Activated B cell treated with CpG ODN at 0.5 μM for 24 hours (primary cell): ENCODE measurements around the gene EMILIN1. TPM values are rescaled to one million over a fixed set of nuclear protein-coding genes. Genes with fewer than 3 reads are reported as not detected.
"Not testable (repeated sequence)": the region's sequence is repeated elsewhere in the genome, so short reads cannot be mapped to it uniquely, and the experiment has no call there.

Experiments
- ATAC-seq: fragments of 200-7000 bp; cut with Tn5 transposase; one replicate; pipeline ENCODE4 v1.10.0; 2021; ENCODE audit warnings: low read depth, mild to moderate bottlenecking, moderate library complexity
- CTCF ChIA-PET: fragments of 350-600 bp; sonication (Branson Sonifier 250); formaldehyde crosslinking; loops from one replicate; lab custom pipeline; 2021; ENCODE audit warnings: antibody characterized with exemption; lab: Charles Lee
- POLR2A ChIA-PET: fragments of 350-600 bp; sonication (Branson Sonifier 250); formaldehyde crosslinking; loops from one replicate; lab custom pipeline; 2021; ENCODE audit warnings: antibody characterized with exemption; lab: Charles Lee
- DNase-seq: peaks from one replicate; pipeline ENCODE4 v3.0.0; 2022
- H3K27ac Mint-ChIP-seq: one replicate; pipeline ENCODE4 v1.8.0; 2020; ENCODE audit warnings: mixed read lengths
- H3K27me3 Mint-ChIP-seq: one replicate; pipeline ENCODE4 v1.8.0; 2021; ENCODE audit warnings: mixed read lengths
- H3K36me3 Mint-ChIP-seq: one replicate; pipeline ENCODE4 v1.8.0; 2021; ENCODE audit warnings: low read depth, mixed read lengths
- H3K4me1 Mint-ChIP-seq: one replicate; pipeline ENCODE4 v1.8.0; 2021; ENCODE audit warnings: mixed read lengths
- H3K4me3 Mint-ChIP-seq: one replicate; pipeline ENCODE4 v1.8.0; 2020; ENCODE audit warnings: mild to moderate bottlenecking, mixed read lengths
- H3K9me3 Mint-ChIP-seq: one replicate; pipeline ENCODE4 v1.8.0; 2020; ENCODE audit warnings: mixed read lengths
- CTCF ChIP-seq: fragments of 200-600 bp; IDR thresholded peaks from one replicate; pipeline ENCODE4 v1.8.0; 2022; ENCODE audit warnings: antibody characterized with exemption, mild to moderate bottlenecking
- intact Hi-C: fragments of 100-400 bp; cut with micrococcal nuclease; formaldehyde crosslinking; loops from one replicate; pipeline ENCODE4 v1.15.1; 2024
- total RNA-seq: library from RNA; stranded (reverse); gene quantifications from 2 replicates; pipeline ENCODE4 v1.2.3, GENCODE V29; 2022

The EMILIN1 gene
- total RNA-seq, 1 donor from 2014 or later: 0.69 TPM

- H3K27ac Mint-ChIP-seq: no peak overlapping the region
- no peak overlapping the region for H3K4me3 Mint-ChIP-seq
- DNase-seq (no peak), ATAC-seq (no peak)
- H3K36me3 Mint-ChIP-seq: no peaks in the 10 kb centered on the region
- no peaks in the 10 kb centered on the region for H3K9me3 Mint-ChIP-seq
- intact Hi-C loops: no loop called here
- CTCF ChIA-PET: interaction anchor here (0.7 to 4.6 kb wide), 5 partner anchors 91 to 203 kb away, joined by 3 to 38 read pairs (median 7); partner anchors contain the start of gene CAD
- POLR2A ChIA-PET: no interaction called here
- no peak for TF ChIP-seq CTCF
- H3K27me3 Mint-ChIP-seq: peaks cover 6% of the 10 kb centered on the region
- peaks cover 11% of the 10 kb centered on the region for H3K4me1 Mint-ChIP-seq
Observed at GRCh38 chr2:27100036-27100435, 21.6 kb downstream of the EMILIN1 start.

GRCh38 chr2:27102329-27102728, 23.9 kb downstream of the EMILIN1 start:
- ChIA-PET CTCF (interaction anchor here (0.9 to 4.6 kb wide), 3 partner anchors 32 to 178 kb away, joined by 3 to 38 read pairs (median 4); partner anchors contain the start of gene PREB), POLR2A (interaction anchor here (0.6 to 1.1 kb wide), 2 partner anchors 34 to 177 kb away, joined by 4 to 7 read pairs; no protein-coding TSS in a partner anchor)
- DNase-seq: no peak
- H3K27me3 Mint-ChIP-seq: peaks cover 6% of the 10 kb centered on the region
- no peaks in the 10 kb centered on the region for H3K4me1 Mint-ChIP-seq
- H3K27ac Mint-ChIP-seq: no peak overlapping the region
- intact Hi-C loops: no loop called here
- ATAC-seq: no peak
- H3K4me3 Mint-ChIP-seq: no peak overlapping the region
- no peaks in the 10 kb centered on the region for H3K9me3 Mint-ChIP-seq
- no peak for TF ChIP-seq CTCF
- no peaks in the 10 kb centered on the region for H3K36me3 Mint-ChIP-seq

- ATAC-seq (no peak), DNase-seq (no peak)
- Mint-ChIP-seq H3K4me3 (no peak overlapping the region), H3K27ac (no peak overlapping the region), H3K4me1 (no peaks in the 10 kb centered on the region), H3K36me3 (no peaks in the 10 kb centered on the region), H3K27me3 (peaks cover 6% of the 10 kb centered on the region), H3K9me3 (no peaks in the 10 kb centered on the region)
- no peak for TF ChIP-seq CTCF
- intact Hi-C loops: no loop called here
- POLR2A ChIA-PET: interaction anchor here (1.1 to 1.3 kb wide), 2 partner anchors 25 to 106 kb away, joined by 3 to 4 read pairs; partner anchors contain the start of genes ATRAID and SLC5A6
- CTCF ChIA-PET: interaction anchor here (0.9 to 1.4 kb wide), 2 partner anchors 10 to 144 kb away, joined by 3 to 4 read pairs; no protein-coding TSS in a partner anchor
Observed at GRCh38 chr2:27105981-27106380, 27.6 kb downstream of the EMILIN1 start.

- no peak for DNase-seq
- H3K9me3 Mint-ChIP-seq: no peaks in the 10 kb centered on the region
- POLR2A ChIA-PET: no interaction called here
- H3K4me3 Mint-ChIP-seq: no peak overlapping the region
- no peak for ATAC-seq
- no peaks in the 10 kb centered on the region for H3K36me3 Mint-ChIP-seq
- CTCF ChIA-PET: no interaction called here
- H3K27ac Mint-ChIP-seq: no peak overlapping the region
- H3K27me3 Mint-ChIP-seq: peaks cover 6% of the 10 kb centered on the region
- intact Hi-C loops: no loop called here
- H3K4me1 Mint-ChIP-seq: no peaks in the 10 kb centered on the region
- no peak for TF ChIP-seq CTCF
Observed at GRCh38 chr2:27108221-27108620, 29.8 kb downstream of the EMILIN1 start.

GRCh38 chr2:27109083-27109482, 30.7 kb downstream of the EMILIN1 start:
- POLR2A ChIA-PET: no interaction called here
- no peak overlapping the region for H3K27ac Mint-ChIP-seq
- H3K4me1 Mint-ChIP-seq: no peaks in the 10 kb centered on the region
- no peaks in the 10 kb centered on the region for H3K36me3 Mint-ChIP-seq
- H3K27me3 Mint-ChIP-seq: peaks cover 6% of the 10 kb centered on the region
- intact Hi-C loops: no loop called here
- no peak overlapping the region for H3K4me3 Mint-ChIP-seq
- CTCF ChIA-PET: no interaction called here
- no peaks in the 10 kb centered on the region for H3K9me3 Mint-ChIP-seq
- TF ChIP-seq CTCF: no peak
- ATAC-seq: no peak
- DNase-seq: no peak

- H3K9me3 Mint-ChIP-seq, CTCF ChIA-PET, H3K36me3 Mint-ChIP-seq, ATAC-seq, H3K4me1 Mint-ChIP-seq, H3K27me3 Mint-ChIP-seq, POLR2A ChIA-PET, H3K27ac Mint-ChIP-seq, intact Hi-C loops, DNase-seq, H3K4me3 Mint-ChIP-seq: not testable (repeated sequence)
Observed at GRCh38 chr2:27110603-27111352, 32.4 kb downstream of the EMILIN1 start.

GRCh38 chr2:27111392-27112078, 33.1 kb downstream of the EMILIN1 start:
- H3K4me1 Mint-ChIP-seq, POLR2A ChIA-PET, H3K36me3 Mint-ChIP-seq, ATAC-seq, H3K4me3 Mint-ChIP-seq, H3K27me3 Mint-ChIP-seq, CTCF ChIA-PET, DNase-seq, H3K9me3 Mint-ChIP-seq, H3K27ac Mint-ChIP-seq, intact Hi-C loops: not testable (repeated sequence)
